22Rv1 (cell line): ENCODE results near the gene CTXND1.

ENCODE experiments used
- H3K27ac ChIP-seq: fragments of 450-650 bp; 2 replicates; pipeline ENCODE4 v1.5.1; 2017
- ZFX ChIP-seq: fragments of 450-650 bp; IDR thresholded peaks from 2 replicates; pipeline ENCODE4 v1.6.1; 2017; ENCODE audit warnings: antibody characterized with exemption, borderline replicate concordance
- TF ChIP-seq, protein P1 (sequence below): fragments of 450-650 bp; IDR thresholded peaks from 2 replicates; pipeline ENCODE4 v1.5.1; 2017; ENCODE audit warnings: mild to moderate bottlenecking

CTXND1 gene

DNA sequence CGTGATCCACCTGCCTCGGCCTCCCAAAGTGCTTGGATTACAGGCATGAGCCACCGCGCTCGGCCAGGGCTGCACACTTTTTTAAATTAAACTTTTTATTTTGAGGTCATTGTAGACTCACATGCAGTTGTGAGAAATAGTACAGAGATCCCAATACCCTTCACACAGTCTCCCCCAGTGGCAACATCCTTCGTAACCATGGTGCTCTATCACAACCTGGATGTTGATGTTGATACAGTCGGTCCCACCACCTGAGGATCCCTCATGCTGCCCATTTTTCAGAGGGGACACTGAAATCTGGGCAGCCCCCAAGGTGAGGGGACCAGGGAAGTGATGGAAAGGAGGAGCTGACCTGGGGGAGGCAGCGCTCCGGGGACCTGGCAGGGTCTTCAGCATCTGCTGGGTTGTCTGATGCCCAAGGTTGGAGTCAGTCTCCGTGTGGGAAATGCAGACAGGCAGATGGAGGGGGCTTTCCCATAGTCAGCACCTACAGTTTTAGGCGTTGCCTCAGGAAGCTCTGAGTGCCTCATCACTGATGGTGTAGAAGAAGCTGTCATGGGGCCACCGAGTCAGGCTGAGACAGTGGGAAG lies 82.2 kb downstream of the CTXND1 start:
- no peak overlapping the region for H3K27ac ChIP-seq
- TF ChIP-seq ZFX, result no peak
- TF ChIP-seq, protein P1, sequence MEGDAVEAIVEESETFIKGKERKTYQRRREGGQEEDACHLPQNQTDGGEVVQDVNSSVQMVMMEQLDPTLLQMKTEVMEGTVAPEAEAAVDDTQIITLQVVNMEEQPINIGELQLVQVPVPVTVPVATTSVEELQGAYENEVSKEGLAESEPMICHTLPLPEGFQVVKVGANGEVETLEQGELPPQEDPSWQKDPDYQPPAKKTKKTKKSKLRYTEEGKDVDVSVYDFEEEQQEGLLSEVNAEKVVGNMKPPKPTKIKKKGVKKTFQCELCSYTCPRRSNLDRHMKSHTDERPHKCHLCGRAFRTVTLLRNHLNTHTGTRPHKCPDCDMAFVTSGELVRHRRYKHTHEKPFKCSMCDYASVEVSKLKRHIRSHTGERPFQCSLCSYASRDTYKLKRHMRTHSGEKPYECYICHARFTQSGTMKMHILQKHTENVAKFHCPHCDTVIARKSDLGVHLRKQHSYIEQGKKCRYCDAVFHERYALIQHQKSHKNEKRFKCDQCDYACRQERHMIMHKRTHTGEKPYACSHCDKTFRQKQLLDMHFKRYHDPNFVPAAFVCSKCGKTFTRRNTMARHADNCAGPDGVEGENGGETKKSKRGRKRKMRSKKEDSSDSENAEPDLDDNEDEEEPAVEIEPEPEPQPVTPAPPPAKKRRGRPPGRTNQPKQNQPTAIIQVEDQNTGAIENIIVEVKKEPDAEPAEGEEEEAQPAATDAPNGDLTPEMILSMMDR, result no peak

DNA sequence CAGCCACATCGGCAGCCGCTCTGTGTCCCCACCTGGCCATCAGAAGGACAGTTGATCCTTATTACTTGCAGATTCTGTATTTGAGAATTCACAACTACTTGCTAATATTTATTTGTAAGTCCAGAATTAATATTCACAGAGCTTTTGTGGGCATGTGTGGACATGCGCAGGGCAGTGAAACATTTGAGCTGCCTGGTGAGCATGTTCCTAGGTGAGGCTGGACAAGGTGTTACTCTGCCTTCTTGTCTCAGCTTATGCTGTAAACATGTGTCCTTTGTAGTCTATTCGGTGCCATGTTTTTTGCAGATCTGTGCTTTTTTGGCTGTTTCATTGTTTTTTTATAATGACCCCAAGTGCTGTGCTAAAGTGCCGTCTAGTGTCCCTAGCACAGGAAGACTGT lies 83.6 kb downstream of the CTXND1 start:
- no peak overlapping the region for H3K27ac ChIP-seq
- TF ChIP-seq, protein P1, result no peak
- no peak for TF ChIP-seq ZFX

DNA sequence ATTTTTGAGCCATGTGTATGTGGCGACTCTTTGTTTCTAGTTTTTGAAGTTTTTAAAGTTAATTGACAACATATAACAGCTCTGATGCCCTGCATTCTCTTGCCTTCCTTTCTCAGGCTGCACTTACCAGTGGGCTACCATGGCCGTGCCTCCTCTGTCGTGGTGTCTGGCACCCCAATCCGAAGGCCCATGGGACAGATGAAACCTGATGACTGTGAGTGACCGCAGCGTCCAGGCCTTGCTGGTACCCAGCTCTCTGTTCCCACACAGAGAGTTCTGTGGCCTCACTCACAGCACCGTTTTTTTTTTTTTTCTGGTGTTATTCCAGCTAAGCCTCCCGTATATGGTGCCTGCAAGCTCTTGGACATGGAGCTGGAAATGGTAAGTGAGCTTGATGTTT lies 84.1 kb downstream of the CTXND1 start:
- H3K27ac ChIP-seq, result no peak overlapping the region
- no peak for TF ChIP-seq ZFX
- TF ChIP-seq, protein P1, result no peak

DNA sequence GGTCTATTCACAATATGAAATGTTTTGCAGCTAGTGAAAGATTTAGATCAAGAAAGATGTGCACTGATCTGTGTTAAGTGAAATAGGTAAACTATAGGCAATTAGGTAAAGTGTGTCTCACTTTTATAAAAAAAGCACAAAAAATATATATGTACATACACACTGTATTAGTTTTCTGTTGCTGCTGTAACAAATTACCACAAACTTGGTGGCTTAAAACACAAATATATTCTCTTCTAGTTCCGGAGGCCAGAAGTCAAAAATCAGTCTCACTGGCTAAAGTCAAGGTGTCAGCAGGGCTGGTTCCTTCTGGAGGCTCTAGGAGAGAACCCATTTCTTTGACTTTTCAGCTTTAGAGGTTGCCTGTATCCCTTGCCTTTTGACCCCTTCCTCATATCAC lies 88.1 kb downstream of the CTXND1 start:
- no peak overlapping the region for H3K27ac ChIP-seq
- TF ChIP-seq, protein P1, result no peak
- TF ChIP-seq ZFX, result no peak

DNA sequence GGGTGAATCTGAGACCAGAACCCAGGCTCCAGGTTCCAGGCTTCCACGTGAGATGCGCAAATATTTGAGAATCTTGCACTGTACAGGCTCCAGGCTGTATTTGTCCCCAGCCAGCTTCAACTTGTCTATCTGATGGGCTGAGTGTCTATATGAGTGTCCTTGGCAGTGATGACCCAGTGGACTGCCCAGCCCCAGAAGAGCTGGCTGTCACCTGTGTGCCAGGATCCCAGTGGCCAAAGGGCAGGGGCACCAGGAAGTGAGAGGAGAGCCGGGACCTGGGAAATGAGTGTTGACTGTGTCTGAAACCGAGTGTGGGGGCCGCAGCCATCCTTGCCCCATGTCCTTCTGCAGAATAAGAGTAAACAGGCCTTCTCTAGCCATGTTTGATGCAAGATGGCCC lies 88.8 kb downstream of the CTXND1 start:
- peak overlapping the region; percentile 51 for H3K27ac ChIP-seq
- no peak for TF ChIP-seq ZFX
- TF ChIP-seq, protein P1, result no peak

DNA sequence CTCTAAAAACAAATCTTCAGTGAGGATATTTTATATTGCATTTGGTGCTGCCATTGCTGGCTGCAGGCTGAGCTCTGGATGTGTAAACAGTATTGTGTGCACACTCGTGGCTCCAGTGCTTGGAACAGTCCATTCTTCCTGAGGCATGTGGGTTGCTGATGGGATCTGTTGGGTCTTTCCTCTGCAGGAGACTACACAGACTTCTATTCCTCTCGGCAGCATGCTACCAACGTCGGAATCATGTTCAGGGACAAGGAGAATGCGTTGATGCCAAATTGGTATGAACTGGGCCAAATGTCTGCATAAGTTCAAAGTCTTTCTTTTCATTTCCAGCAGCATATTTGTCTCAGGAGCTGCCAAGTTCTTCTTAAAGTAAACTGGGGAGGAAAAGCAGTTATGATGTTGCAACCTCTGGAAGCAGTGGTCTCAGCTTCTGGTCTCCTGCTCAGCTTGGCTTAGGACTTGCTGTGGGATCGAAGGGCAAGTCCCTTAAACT lies 89.9 kb downstream of the CTXND1 start:
- peak overlapping the region; percentile 51 for H3K27ac ChIP-seq
- TF ChIP-seq ZFX, result no peak
- TF ChIP-seq, protein P1, result no peak

DNA sequence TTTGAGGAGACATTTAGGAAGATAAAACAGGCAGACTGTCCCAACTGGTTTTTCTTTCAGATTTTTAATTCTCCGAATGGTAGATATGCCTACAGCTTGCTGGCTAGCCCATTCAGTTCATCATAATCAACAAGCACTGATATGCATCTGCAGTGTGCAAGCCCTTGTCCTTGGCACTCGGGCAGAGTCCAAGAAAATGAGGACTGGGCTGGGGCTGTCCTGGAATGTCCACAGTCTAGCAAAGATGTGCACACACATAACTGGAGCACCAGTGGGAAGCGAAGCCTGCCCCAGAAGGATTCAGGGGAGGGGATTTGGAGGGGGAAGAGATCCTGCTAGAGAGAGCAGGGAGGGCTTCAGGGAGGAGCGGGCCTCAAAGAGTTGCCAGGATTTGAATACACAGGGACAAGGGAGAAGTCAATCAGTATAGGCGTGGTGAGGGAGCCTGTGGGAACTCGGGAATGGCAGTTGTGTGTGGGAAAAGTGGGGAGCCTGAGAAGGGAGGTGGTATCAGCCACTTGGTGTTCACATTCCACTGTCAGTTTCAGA lies 90.5 kb downstream of the CTXND1 start:
- TF ChIP-seq, protein P1, result no peak
- no peak for TF ChIP-seq ZFX
- peak overlapping the region; percentile 51 for H3K27ac ChIP-seq
